Natural killer cell (primary cell): ENCODE measurements around the gene NGFR. TPM values are rescaled to one million over a fixed set of nuclear protein-coding genes. Genes with fewer than 3 reads are reported as not detected.

Source experiments
- ATAC-seq, 3 donors: fragments of 150-1000 bp in 2 of 3; fragments of 200-7000 bp in 1 of 3; cut with Tn5 transposase; 1 replicate in 1 of 3; 2 replicates in 2 of 3; pipeline ENCODE4 v1.10.0; 2021; ENCODE audit warnings: mild to moderate bottlenecking in 2 of 3, moderate library complexity in 2 of 3
- DNase-seq, 2 donors: peaks; one replicate each; pipeline versions ENCODE4 v3.0.0 to v3.0.0-alpha.2; 2013 to 2021; ENCODE audit warnings: mixed read lengths in 1 of 2
- H3K27ac ChIP-seq: one replicate; pipeline ENCODE4 v1.5.1; 2013; ENCODE audit warnings: mild to moderate bottlenecking, low read length
- H3K27me3 ChIP-seq: one replicate; pipeline ENCODE4 v1.6.1; 2013; ENCODE audit warnings: low read length; ENCODE audit not compliant: control insufficient read depth, insufficient read depth
- H3K36me3 ChIP-seq: one replicate; pipeline ENCODE4 v1.6.1; 2013; ENCODE audit warnings: low read length; ENCODE audit not compliant: control insufficient read depth, insufficient read depth
- H3K4me1 ChIP-seq: one replicate; pipeline ENCODE4 v1.6.1; 2013; ENCODE audit warnings: low read length; ENCODE audit not compliant: control insufficient read depth, insufficient read depth
- H3K4me3 ChIP-seq: one replicate; pipeline ENCODE4 v1.5.1; 2013; ENCODE audit warnings: low read length
- H3K9me3 ChIP-seq: one replicate; pipeline ENCODE4 v1.6.1; 2013; ENCODE audit warnings: low read length; ENCODE audit not compliant: control insufficient read depth, insufficient read depth
- H3K27ac Mint-ChIP-seq, 2 donors: one replicate each; pipeline ENCODE4 v1.8.0; 2022; ENCODE audit warnings: mild to moderate bottlenecking in 2 of 2, mixed read lengths in 2 of 2, moderate library complexity in 1 of 2
- H3K27me3 Mint-ChIP-seq, 2 donors: one replicate each; pipeline ENCODE4 v1.8.0; 2022; ENCODE audit warnings: low read depth in 2 of 2, mixed read lengths in 2 of 2
- H3K36me3 Mint-ChIP-seq: one replicate; pipeline ENCODE4 v1.8.0; 2022; ENCODE audit warnings: mixed read lengths
- H3K4me1 Mint-ChIP-seq, 2 donors: one replicate each; pipeline ENCODE4 v1.8.0; 2022; ENCODE audit warnings: mixed read lengths in 2 of 2
- H3K4me3 Mint-ChIP-seq: one replicate; pipeline ENCODE4 v1.8.0; 2022; ENCODE audit warnings: mild to moderate bottlenecking, moderate library complexity, mixed read lengths
- H3K9me3 Mint-ChIP-seq, 2 donors: one replicate each; pipeline ENCODE4 v1.8.0; 2022; ENCODE audit warnings: mixed read lengths in 2 of 2
- CTCF ChIP-seq: fragments of 200-600 bp; IDR thresholded peaks from one replicate; pipeline ENCODE4 v1.8.0; 2022; ENCODE audit warnings: antibody characterized with exemption
- WGBS: methylation state at CpG from one replicate; pipeline ENCODE4 v1.1.7; 2013; ENCODE audit warnings: missing lambda C conversion rate; ENCODE audit not compliant: insufficient coverage; 5-methylcytosine and 5-hydroxymethylcytosine counted together
- intact Hi-C: fragments of 100-400 bp; cut with micrococcal nuclease; formaldehyde crosslinking; loops from one replicate; pipeline ENCODE4 v1.14.2; 2022
- total RNA-seq, 4 donors: library from RNA; stranded (reverse); fragments of 120-200 nt in 1 of 4; gene quantifications; one replicate each; pipeline versions ENCODE4 v1.2.3 to v1.2.4, GENCODE V29; 2013 to 2022

The NGFR gene
- total RNA-seq, 3 donors from 2014 or later (not counting 1 experiment from before 2014, with no cell fraction given), result 0.91 to 1.8 (median 1.2) TPM

DNA sequence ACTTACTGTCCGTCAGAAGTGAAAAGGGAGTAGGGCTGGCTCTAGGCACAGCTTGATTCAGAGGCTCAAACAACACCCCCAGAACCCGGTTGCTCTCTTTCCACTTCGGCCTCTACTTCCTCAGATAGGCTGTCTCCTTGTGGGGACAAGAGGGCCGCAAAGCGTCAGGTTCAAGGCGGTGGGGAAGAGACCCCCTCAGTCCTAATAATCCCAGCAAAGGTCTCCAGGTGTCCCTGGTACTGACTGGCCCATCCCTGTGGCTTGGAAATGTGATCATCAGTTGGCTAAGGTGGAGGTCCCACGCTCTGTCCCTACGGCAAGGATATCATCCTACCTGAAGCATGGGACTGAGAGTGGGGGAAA lies 26.0 kb downstream of the NGFR start:
- Mint-ChIP-seq H3K9me3 (no peaks in the 10 kb centered on the region), H3K36me3 (no peaks in the 10 kb centered on the region), H3K4me3 (no peak overlapping the region), H3K27ac (no peak overlapping the region), H3K4me1 (peaks cover 0 to 3% of the 10 kb centered on the region in 2 donors), H3K27me3 (no peaks in the 10 kb centered on the region)
- Histone ChIP-seq H3K4me1 (peaks cover 12% of the 10 kb centered on the region), H3K4me3 (no peak overlapping the region), H3K27ac (no peak overlapping the region), H3K27me3 (no peaks in the 10 kb centered on the region), H3K36me3 (no peaks in the 10 kb centered on the region), H3K9me3 (no peaks in the 10 kb centered on the region)
- no peak for TF ChIP-seq CTCF
- DNase-seq (no peak), ATAC-seq (no peak)
- WGBS, result 94% methylated on average over 7 of the region's 8 CpGs
- intact Hi-C loops, result no loop called here

DNA sequence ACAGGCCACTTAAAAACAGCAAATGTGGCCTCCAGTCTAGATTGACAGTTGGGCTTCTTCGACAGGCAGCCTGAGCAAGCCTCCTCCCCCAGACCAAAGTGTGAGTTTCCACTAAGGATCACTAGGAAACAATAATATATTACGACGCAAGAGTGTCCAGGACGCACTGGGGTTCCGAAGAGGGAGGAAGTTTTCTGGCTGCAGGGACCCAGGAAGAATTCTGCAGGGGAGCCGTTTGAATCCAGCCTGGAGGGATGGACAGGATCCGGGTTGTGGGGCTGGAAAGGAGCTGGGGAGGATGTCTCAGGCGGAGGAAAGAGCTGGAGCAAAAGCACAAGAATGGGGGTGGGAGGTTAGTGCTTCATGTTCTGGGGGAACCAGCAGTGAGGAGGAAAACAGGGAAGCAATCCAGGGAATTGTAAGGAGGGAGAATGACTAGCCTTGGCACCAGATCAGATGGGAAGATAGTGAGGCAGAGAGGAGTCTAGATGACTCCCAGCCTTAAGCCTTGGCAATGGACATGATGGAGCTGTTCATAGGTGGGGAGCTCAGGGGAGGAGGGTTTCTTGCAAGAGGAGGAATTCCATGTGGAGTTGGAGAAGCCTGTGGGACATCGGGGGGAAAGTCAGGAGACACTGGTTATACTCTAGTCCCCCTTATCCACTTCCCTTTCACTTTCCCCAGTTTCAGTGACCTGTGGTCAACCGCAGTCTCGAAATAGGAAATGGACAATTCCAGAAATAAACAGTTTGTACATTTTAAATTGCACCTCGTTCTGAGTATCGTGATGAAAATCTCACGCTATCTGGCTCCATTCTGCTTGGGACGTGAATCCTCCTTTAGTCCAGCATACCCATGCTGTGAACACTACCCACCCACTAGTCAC lies 26.6 kb downstream of the NGFR start:
- peaks cover 9% of the 10 kb centered on the region for H3K4me1 ChIP-seq
- Mint-ChIP-seq H3K27me3 (no peaks in the 10 kb centered on the region), H3K9me3 (no peaks in the 10 kb centered on the region), H3K27ac (no peak overlapping the region), H3K4me1 (no peaks in the 10 kb centered on the region), H3K36me3 (no peaks in the 10 kb centered on the region), H3K4me3 (no peak overlapping the region)
- WGBS, result 75% methylated on average over 14 of the region's 15 CpGs
- no peaks in the 10 kb centered on the region for H3K36me3 ChIP-seq
- H3K27me3 ChIP-seq, result no peaks in the 10 kb centered on the region
- no peak for DNase-seq
- no peaks in the 10 kb centered on the region for H3K9me3 ChIP-seq
- intact Hi-C loops, result no loop called here
- no peak overlapping the region for H3K27ac ChIP-seq
- ATAC-seq, result no peak
- H3K4me3 ChIP-seq, result no peak overlapping the region
- no peak for TF ChIP-seq CTCF

GRCh38 chr17:49522357-49522890 lies 27.3 kb downstream of the NGFR start:
- DNase-seq (peak in 1 of 2 donors; percentile 9), ATAC-seq (no peak)
- intact Hi-C loops, result no loop called here
- no peaks in the 10 kb centered on the region for H3K9me3 ChIP-seq
- no peaks in the 10 kb centered on the region for H3K36me3 ChIP-seq
- 89% methylated on average over 6 of the region's 6 CpGs for WGBS
- H3K27me3 Mint-ChIP-seq, result no peaks in the 10 kb centered on the region
- no peak overlapping the region for H3K27ac Mint-ChIP-seq
- H3K27me3 ChIP-seq, result no peaks in the 10 kb centered on the region
- no peak overlapping the region for H3K4me3 Mint-ChIP-seq
- H3K4me1 Mint-ChIP-seq, result no peaks in the 10 kb centered on the region
- no peak overlapping the region for H3K27ac ChIP-seq
- H3K4me1 ChIP-seq, result peaks cover 9% of the 10 kb centered on the region
- TF ChIP-seq CTCF, result no peak
- no peaks in the 10 kb centered on the region for H3K9me3 Mint-ChIP-seq
- H3K36me3 Mint-ChIP-seq, result no peaks in the 10 kb centered on the region
- H3K4me3 ChIP-seq, result no peak overlapping the region
